ENCODE data around the gene SLC35D2.
"Not testable (repeated sequence)": the region's sequence is repeated elsewhere in the genome, so short reads cannot be mapped to it uniquely, and the experiment has no call there.

SLC35D2 gene

GRCh38 chr9:96323169-96323568 is 60.3 kb downstream of the SLC35D2 start:
- no peak for DNase-seq (ENCODE audit: low read depth in 2 of 2)
- TF ChIP-seq CTCF (IDR thresholded peaks at IDR 0.05; ENCODE audit: low read depth, low read length) = no peak
- H3K4me3 ChIP-seq (replicated peaks in 1 of 2; ENCODE audit: low read depth in 2 of 2, low read length in 2 of 2) = no peak overlapping the region

GRCh38 chr9:96322736-96323135 is 60.8 kb downstream of the SLC35D2 start:
- H3K4me3 ChIP-seq (replicated peaks in 1 of 2; ENCODE audit: low read depth in 2 of 2, low read length in 2 of 2); DNase-seq (ENCODE audit: low read depth in 2 of 2): not testable (repeated sequence)

- H3K4me3 ChIP-seq (replicated peaks in 1 of 2; ENCODE audit: low read depth in 2 of 2, low read length in 2 of 2); DNase-seq (ENCODE audit: low read depth in 2 of 2): not testable (repeated sequence)
Observed at GRCh38 chr9:96322210-96322609, 61.3 kb downstream of the SLC35D2 start.

GRCh38 chr9:96321515-96321914 is 62.0 kb downstream of the SLC35D2 start:
- no peak overlapping the region for H3K4me3 ChIP-seq (replicated peaks in 1 of 2; ENCODE audit: low read depth in 2 of 2, low read length in 2 of 2)
- TF ChIP-seq CTCF (IDR thresholded peaks at IDR 0.05; ENCODE audit: low read depth, low read length) = no peak
- no peak for DNase-seq (ENCODE audit: low read depth in 2 of 2)

GRCh38 chr9:96320749-96321280 is 62.7 kb downstream of the SLC35D2 start:
- H3K4me3 ChIP-seq (replicated peaks in 1 of 2; ENCODE audit: low read depth in 2 of 2, low read length in 2 of 2) = no peak overlapping the region
- no peak for TF ChIP-seq CTCF (IDR thresholded peaks at IDR 0.05; ENCODE audit: low read depth, low read length)
- no peak for DNase-seq (ENCODE audit: low read depth in 2 of 2)

- DNase-seq (ENCODE audit: low read depth in 2 of 2) = no peak
- no peak for TF ChIP-seq CTCF (IDR thresholded peaks at IDR 0.05; ENCODE audit: low read depth, low read length)
- H3K4me3 ChIP-seq (replicated peaks in 1 of 2; ENCODE audit: low read depth in 2 of 2, low read length in 2 of 2) = no peak overlapping the region
Observed at GRCh38 chr9:96318921-96319565, 64.5 kb downstream of the SLC35D2 start.

- TF ChIP-seq CTCF (IDR thresholded peaks at IDR 0.05; ENCODE audit: low read depth, low read length) = peak; percentile 87
Observed at GRCh38 chr9:96317335-96317980, 66.1 kb downstream of the SLC35D2 start.

GRCh38 chr9:96309850-96310249 is 73.7 kb downstream of the SLC35D2 start:
- H3K4me3 ChIP-seq (replicated peaks in 1 of 2; ENCODE audit: low read depth in 2 of 2, low read length in 2 of 2) = no peak overlapping the region
- no peak for TF ChIP-seq CTCF (IDR thresholded peaks at IDR 0.05; ENCODE audit: low read depth, low read length)
- DNase-seq (ENCODE audit: low read depth in 2 of 2) = no peak

More at GRCh38 chr9:96317335-96317980, 66.1 kb downstream of the SLC35D2 start:
- H3K4me3 ChIP-seq (replicated peaks in 1 of 2; ENCODE audit: low read depth in 2 of 2, low read length in 2 of 2) = no peak overlapping the region
- DNase-seq (ENCODE audit: low read depth in 2 of 2) = peak; percentile 75 to 84

- not testable (repeated sequence) for DNase-seq (ENCODE audit: low read depth in 2 of 2); H3K4me3 ChIP-seq (replicated peaks in 1 of 2; ENCODE audit: low read depth in 2 of 2, low read length in 2 of 2)
Observed at GRCh38 chr9:96306958-96307357, 76.6 kb downstream of the SLC35D2 start.
